SK-N-SH (cell line): ENCODE measurements around the gene MCM10. TPM values are rescaled to one million over a fixed set of nuclear protein-coding genes. Genes with fewer than 3 reads are reported as not detected.
A peak's percentile ranks its signal among the peaks of the same experiment; 100 is the strongest.

ENCODE experiments used
- CTCF ChIA-PET: fragments of 300-600, 350-600 bp; formaldehyde crosslinking; extraction: SDS; loops from one replicate; lab custom pipeline; 2021; lab: Yijun Ruan, JAX
- POLR2A ChIA-PET: fragments of 350-600 bp; sonication (Branson Sonifier 250); formaldehyde crosslinking; extraction: SDS; loops from one replicate; lab custom pipeline; 2020; ENCODE audit warnings: antibody characterized with exemption, inconsistent platforms; lab: Yijun Ruan, JAX
- DNase-seq: peaks from one replicate; pipeline ENCODE4 v3.0.0; 2012
- H2AFZ ChIP-seq: fragments of 200-600 bp; sonication (generic); 2 replicates; pipeline ENCODE4 v1.8.1; 2016; ENCODE audit warnings: antibody characterized with exemption, mild to moderate bottlenecking, low read depth
- H3F3A ChIP-seq: fragments of 200-600 bp; sonication (generic); replicated peaks from 2 replicates; pipeline ENCODE3; 2016; ENCODE audit warnings: antibody characterized with exemption, mild to moderate bottlenecking; ENCODE audit not compliant: insufficient read depth
- H3K27ac ChIP-seq, 2 experiments: fragments of 200-500 bp in 1 of 2; fragments of 200-600 bp in 1 of 2; sonication (Bioruptor generic) in 1 of 2; sonication (generic), shearing (Covaris generic) in 1 of 2; 2 replicates each; pipeline versions ENCODE4 v1.5.1 to v1.6.1; 2014 to 2016; ENCODE audit warnings: low read depth in 2 of 2, inconsistent platforms in 1 of 2, low read length in 1 of 2, mild to moderate bottlenecking in 1 of 2, mixed read lengths in 1 of 2
- H3K27me3 ChIP-seq: fragments of 200-600 bp; sonication (generic), shearing (Covaris generic); 2 replicates; pipeline ENCODE4 v1.6.1; 2016; ENCODE audit warnings: mixed run types; ENCODE audit not compliant: insufficient read depth
- H3K36me3 ChIP-seq, 2 experiments: fragments of 200-500 bp in 1 of 2; fragments of 200-600 bp in 1 of 2; sonication (Bioruptor generic) in 1 of 2; sonication (generic) in 1 of 2; replicated peaks in 1 of 2; 2 replicates each; pipeline versions ENCODE3 to v1.5.1; 2014 to 2016; ENCODE audit warnings: low read length in 1 of 2, mild to moderate bottlenecking in 1 of 2; ENCODE audit not compliant: insufficient read depth in 2 of 2, control insufficient read depth in 1 of 2
- H3K4me1 ChIP-seq, 2 experiments: fragments of 200-500 bp in 1 of 2; fragments of 200-600 bp in 1 of 2; sonication (Bioruptor generic) in 1 of 2; sonication (generic), shearing (Covaris generic) in 1 of 2; 2 replicates each; pipeline versions ENCODE4 v1.5.1 to v1.6.1; 2014 to 2016; ENCODE audit warnings: low read depth in 1 of 2, low read length in 1 of 2, mixed run types in 1 of 2; ENCODE audit not compliant: insufficient read depth in 2 of 2, control insufficient read depth in 1 of 2
- H3K4me2 ChIP-seq: fragments of 200-600 bp; sonication (generic), shearing (Covaris generic); 2 replicates; pipeline ENCODE4 v1.6.1; 2017; ENCODE audit warnings: mixed run types
- H3K4me3 ChIP-seq, 2 experiments: fragments of 200-500 bp in 1 of 2; fragments of 200-600 bp in 1 of 2; sonication (Bioruptor generic) in 1 of 2; sonication (generic), shearing (Covaris generic) in 1 of 2; 2 replicates each; pipeline versions ENCODE4 v1.5.1 to v1.8.1; 2014 to 2016; ENCODE audit warnings: low read depth in 2 of 2, inconsistent platforms in 1 of 2, low read length in 1 of 2, mild to moderate bottlenecking in 1 of 2, mixed read lengths in 1 of 2, moderate library complexity in 1 of 2
- H3K79me2 ChIP-seq: fragments of 200-600 bp; sonication (generic); 2 replicates; pipeline ENCODE4 v1.8.1; 2017; ENCODE audit warnings: mild to moderate bottlenecking; ENCODE audit not compliant: insufficient read depth
- H3K9ac ChIP-seq: fragments of 200-600 bp; sonication (generic); 2 replicates; pipeline ENCODE4 v1.6.1; 2017; ENCODE audit warnings: mixed run types
- H3K9me2 ChIP-seq: fragments of 200-600 bp; sonication (generic); 2 replicates; pipeline ENCODE4 v1.6.1; 2017; ENCODE audit warnings: mixed run types
- H3K9me3 ChIP-seq: fragments of 200-600 bp; sonication (generic); 2 replicates; pipeline ENCODE4 v1.6.1; 2017; ENCODE audit warnings: mixed run types, mild to moderate bottlenecking, moderate library complexity
- H4K20me1 ChIP-seq: fragments of 200-600 bp; sonication (generic); 2 replicates; pipeline ENCODE4 v1.6.1; 2017; ENCODE audit warnings: mild to moderate bottlenecking, mixed run types; ENCODE audit not compliant: insufficient read depth
- CHD2 ChIP-seq: fragments of 150-350 bp; IDR thresholded peaks from 2 replicates; pipeline ENCODE4 v1.6.1; 2018; ENCODE audit warnings: low read length; ENCODE audit not compliant: partially characterized antibody
- CTCF ChIP-seq: fragments of 200-600 bp; sonication (generic); IDR thresholded peaks from 2 replicates; pipeline ENCODE4 v1.6.1; 2017; ENCODE audit warnings: antibody characterized with exemption, mild to moderate bottlenecking, moderate library complexity
- ELF1 ChIP-seq: IDR thresholded peaks from 2 replicates; pipeline ENCODE4 v1.4.0; 2012
- EP300 ChIP-seq, 2 experiments: IDR thresholded peaks; 2 replicates each; pipeline versions ENCODE4 v1.4.0 to v1.6.1; 2012; ENCODE audit warnings: borderline replicate concordance in 1 of 2, low read depth in 1 of 2, low read length in 1 of 2
- FOXM1 ChIP-seq: IDR thresholded peaks from 2 replicates; pipeline ENCODE4 v1.4.0; 2012; ENCODE audit warnings: low read depth, mild to moderate bottlenecking
- GABPA ChIP-seq: IDR thresholded peaks from 2 replicates; pipeline ENCODE4 v1.4.0; 2012; ENCODE audit warnings: low read depth, mild to moderate bottlenecking
- IRF3 ChIP-seq: fragments of 150-350 bp; IDR thresholded peaks from 2 replicates; pipeline ENCODE4 v1.6.1; 2016; ENCODE audit warnings: mild to moderate bottlenecking, low read depth, low read length
- MAX ChIP-seq: IDR thresholded peaks from 2 replicates; pipeline ENCODE4 v1.4.0; 2012; ENCODE audit warnings: low read depth
- MEF2A ChIP-seq: IDR thresholded peaks from 2 replicates; pipeline ENCODE4 v1.4.0; 2012; ENCODE audit warnings: low read depth, borderline replicate concordance
- MXI1 ChIP-seq: IDR thresholded peaks from 2 replicates; pipeline ENCODE4 v1.6.1; 2012; ENCODE audit warnings: mild to moderate bottlenecking, low read depth, low read length, improper control_type of control experiment
- NFIC ChIP-seq: IDR thresholded peaks from 2 replicates; pipeline ENCODE4 v1.4.0; 2012; ENCODE audit warnings: borderline replicate concordance
- PBX3 ChIP-seq: IDR thresholded peaks from 2 replicates; pipeline ENCODE4; 2012
- POLR2AphosphoS5 ChIP-seq: IDR thresholded peaks from 2 replicates; pipeline ENCODE4 v1.6.1; 2012; ENCODE audit warnings: low read depth, low read length
- RAD21 ChIP-seq: IDR thresholded peaks from 2 replicates; pipeline ENCODE4 v1.6.1; 2012; ENCODE audit warnings: mild to moderate bottlenecking, low read length
- RCOR1 ChIP-seq: fragments of 150-350 bp; IDR thresholded peaks from 2 replicates; pipeline ENCODE4 v1.6.1; 2017; ENCODE audit warnings: antibody characterized with exemption, low read length
- RFX5 ChIP-seq: IDR thresholded peaks from 2 replicates; pipeline ENCODE4 v1.6.1; 2012; ENCODE audit warnings: mild to moderate bottlenecking, improper control_type of control experiment, low read length
- RXRA ChIP-seq: IDR thresholded peaks from 2 replicates; pipeline ENCODE4 v1.4.0; 2012; ENCODE audit warnings: low read depth, mild to moderate bottlenecking, borderline replicate concordance
- SIN3A ChIP-seq: IDR thresholded peaks from 2 replicates; pipeline ENCODE4 v1.6.1; 2012; ENCODE audit warnings: low read depth, mild to moderate bottlenecking, low read length, moderate library complexity, borderline replicate concordance
- SMC3 ChIP-seq: IDR thresholded peaks from 2 replicates; pipeline ENCODE4 v1.6.1; 2012; ENCODE audit warnings: low read depth, low read length, improper control_type of control experiment
- TAF1 ChIP-seq: IDR thresholded peaks from 2 replicates; pipeline ENCODE4 v1.6.1; 2012; ENCODE audit warnings: low read depth, mild to moderate bottlenecking, low read length, moderate library complexity, borderline replicate concordance
- USF2 ChIP-seq: fragments of 150-350 bp; IDR thresholded peaks from 2 replicates; pipeline ENCODE4 v1.6.1; 2017; ENCODE audit warnings: antibody characterized with exemption, low read length, low read depth, borderline replicate concordance
- YY1 ChIP-seq: IDR thresholded peaks from 2 replicates; pipeline ENCODE4 v1.4.0; 2012; ENCODE audit warnings: low read depth, mild to moderate bottlenecking
- ZBTB33 ChIP-seq: IDR thresholded peaks from 2 replicates; pipeline ENCODE4 v1.4.0; 2012; ENCODE audit warnings: low read depth, borderline replicate concordance
- WGBS: methylation state at CpG from one replicate; pipeline ENCODE4 v1.1.6; 2017; ENCODE audit warnings: low lambda C conversion rate; 5-methylcytosine and 5-hydroxymethylcytosine counted together
- polyA plus RNA-seq, 3 experiments: library from polyadenylated mRNA; depleted of rRNA; stranded (reverse); fragments of >200 nt; gene quantifications; 2 replicates each; pipeline ENCODE4 v1.2.3, GENCODE V29; 2012

Gene MCM10
- polyA plus RNA-seq (2012; rRNA removed), result 5.1 and 5.5 TPM in 2 replicates
- 5.3 and 5.5 TPM in 2 replicates for polyA plus RNA-seq (2012; cell fraction: cytosol; rRNA removed)
- 6.2 and 6.9 TPM in 2 replicates for polyA plus RNA-seq (2012; cell fraction: nucleus; rRNA removed)

GRCh38 chr10:13160934-13161856, at the start of gene MCM10:
Gene MCM10, plus strand, starts transcription at chr10:13161558. Its CDS starts 2,645 bp downstream, at chr10:13164203.
- peak; percentile 96 for DNase-seq
- H3K9me2 ChIP-seq, result no peaks in the 10 kb centered on the region
- H3K9ac ChIP-seq, result peak within 1 kb of the TSS; percentile 62; the same call in 1 of the 2 replicates
- peak within 1 kb of the TSS; percentile 97 for H2AFZ ChIP-seq
- H3K79me2 ChIP-seq, result peaks cover 42% of the 10 kb centered on the region; the same call in 1 of the 2 replicates
- peaks cover 0 to 9% of the 10 kb centered on the region in 2 experiments; a peak in 2 of 4 replicates for H3K4me1 ChIP-seq
- peak within 1 kb of the TSS; percentile 73 to 74 for H3K4me3 ChIP-seq
- H4K20me1 ChIP-seq, result no peaks in the 10 kb centered on the region
- no peaks in the 10 kb centered on the region for H3K27me3 ChIP-seq
- peak within 1 kb of the TSS; percentile 87 for H3K4me2 ChIP-seq
- H3K36me3 ChIP-seq, result peaks cover 0 to 7% of the 10 kb centered on the region in 2 experiments
- 4% methylated on average over 16 of the region's 56 CpGs for WGBS
- no peaks in the 10 kb centered on the region for H3F3A ChIP-seq
- peak; percentile 83 for TF ChIP-seq CTCF
- peak; percentile 49; the same call in 1 of the 2 replicates for TF ChIP-seq TAF1
- no peak for TF ChIP-seq MEF2A
- peak; percentile 80 for TF ChIP-seq RAD21
- TF ChIP-seq SIN3A, result peak; percentile 99
- TF ChIP-seq YY1, result peak; percentile 97
- TF ChIP-seq USF2, result no peak
- no peak for TF ChIP-seq NFIC
- no peak for TF ChIP-seq RXRA
- TF ChIP-seq ZBTB33, result no peak
- no peak for TF ChIP-seq FOXM1
- peak in 1 of 2 experiments; percentile 17; a peak in 1 of 4 replicates for TF ChIP-seq EP300 (IDR thresholded peaks at IDR 0.05; ENCODE audit: borderline replicate concordance in 1 of 2, low read depth in 1 of 2, low read length in 1 of 2)
- TF ChIP-seq ELF1, result peak; percentile 53; the same call in 1 of the 2 replicates
- peak; percentile 57; the same call in 1 of the 2 replicates for TF ChIP-seq POLR2AphosphoS5
- peak; percentile 57; the same call in 1 of the 2 replicates for TF ChIP-seq MAX
- peak; percentile 87 for TF ChIP-seq RFX5
- TF ChIP-seq IRF3, result peak; percentile 59; the same call in 1 of the 2 replicates
- peak; percentile 61 for TF ChIP-seq SMC3
- peak; percentile 81 for TF ChIP-seq GABPA
- TF ChIP-seq CHD2, result peak; percentile 72
- TF ChIP-seq RCOR1, result peak; percentile 48; the same call in 1 of the 2 replicates
- TF ChIP-seq MXI1, result peak; percentile 98
- TF ChIP-seq PBX3, result no peak
- no peaks in the 10 kb centered on the region for H3K9me3 ChIP-seq
- POLR2A ChIA-PET, result interaction anchor here (1.8 to 1.9 kb wide), 3 partner anchors 138 to 142 kb away, joined by 5 to 7 read pairs (median 6); partner anchors contain the start of gene PHYH
- CTCF ChIA-PET, result interaction anchor here (0.5 to 4.8 kb wide), 26 partner anchors 9 to 1946 kb away, joined by 3 to 62 read pairs (median 3); partner anchors contain the start of genes OPTN and PHYH
- peak within 1 kb of the TSS in 1 of 2 experiments; percentile 58; a peak in 1 of 4 replicates for H3K27ac ChIP-seq
